HCT116 (cell line): Measurements from ENCODE around the gene DDR1.

Source experiments
- CTCF ChIP-seq, 3 experiments: fragments of 200-600 bp in 1 of 3; sonication (generic) in 1 of 3; IDR thresholded peaks in 2 of 3; conservative IDR thresholded peaks in 1 of 3; 2 replicates each; pipeline ENCODE4 v1.5.1; 2012 to 2017; ENCODE audit warnings: low read depth in 2 of 3, low read length in 2 of 3, antibody characterized with exemption in 1 of 3, borderline replicate concordance in 1 of 3, control low read depth in 1 of 3, mild to moderate bottlenecking in 1 of 3, mixed read lengths in 1 of 3, mixed run types in 1 of 3, moderate library complexity in 1 of 3; ENCODE audit not compliant: insufficient read depth in 1 of 3
- EZH2 ChIP-seq: fragments of 200-600 bp; sonication (generic); IDR thresholded peaks from 2 replicates; pipeline ENCODE4 v1.6.1; 2017; ENCODE audit warnings: antibody characterized with exemption, mixed run types

GRCh38 chr6:30944051-30944450 is 59.7 kb downstream of the DDR1 start:
- TF ChIP-seq EZH2 (no peak), CTCF (IDR thresholded peaks at IDR 0.05 in 2 of 3, conservative IDR thresholded peaks at IDR 0.05 in 1 of 3; ENCODE audit: borderline replicate concordance in 1 of 3, insufficient read depth in 1 of 3, low read depth in 2 of 3, low read length in 2 of 3) (no peak)
